HEK293 (cell line): Measurements from ENCODE around the gene GRB10.

Experiments used
- CTCF ChIP-seq: fragments of 450-650 bp; formaldehyde crosslinking; IDR thresholded peaks from 2 replicates; pipeline ENCODE4 v1.5.1; 2016; ENCODE audit warnings: missing biosample characterization, missing genetic modification characterization
- RBAK ChIP-seq: fragments of 450-650 bp; formaldehyde crosslinking; IDR thresholded peaks from 2 replicates; pipeline ENCODE4 v1.5.1; 2016; ENCODE audit warnings: missing biosample characterization, missing genetic modification characterization
- YY2 ChIP-seq: fragments of 450-650 bp; formaldehyde crosslinking; IDR thresholded peaks from 2 replicates; pipeline ENCODE4 v1.5.1; 2016; ENCODE audit warnings: missing biosample characterization, missing genetic modification characterization

- TF ChIP-seq YY2 (tag by site-specific recombination): no peak
- TF ChIP-seq CTCF: no peak
- TF ChIP-seq RBAK (tag by site-specific recombination): no peak
Measured at GRCh38 chr7:50613473-50613872, 169.2 kb downstream of the GRB10 start.
